ENCODE data around the gene CELA3B. TPM values are rescaled to one million over a fixed set of nuclear protein-coding genes. Genes with fewer than 3 reads are reported as not detected.
A peak's percentile ranks its signal among the peaks of the same experiment; 100 is the strongest.
"Not testable (repeated sequence)": the region's sequence is repeated elsewhere in the genome, so short reads cannot be mapped to it uniquely, and the experiment has no call there.

Gene CELA3B
- total and polyA plus RNA-seq, 4 donors: 0.50 TPM; not detected in 3

- H3K9me3 ChIP-seq (ENCODE audit: control insufficient read depth, insufficient read depth, low read length); H3K36me3 ChIP-seq (ENCODE audit: control insufficient read depth, insufficient read depth, low read length); H3K27ac ChIP-seq (ENCODE audit: low read depth, low read length); H3K27me3 ChIP-seq (ENCODE audit: control insufficient read depth, insufficient read depth, low read length); H3K4me3 ChIP-seq (ENCODE audit: low read depth, low read length): not testable (repeated sequence)
- 64% methylated on average over 15 of the region's 19 CpGs for WGBS (ENCODE audit: insufficient coverage)
- H3K4me1 ChIP-seq (ENCODE audit: control insufficient read depth, insufficient read depth, low read length): peaks cover 55% of the 10 kb centered on the region
- DNase-seq (ENCODE audit: low read depth in 4 of 6, low spot score in 6 of 6): peak in 1 of 6 donors; percentile 41
These were observed 33.7 kb upstream of the CELA3B start for GRCh38 chr1:21942959-21943640.

- Histone ChIP-seq H3K27ac (ENCODE audit: low read depth, low read length) (peak overlapping the region; percentile 52), H3K4me1 (ENCODE audit: control insufficient read depth, insufficient read depth, low read length) (peaks cover 38% of the 10 kb centered on the region), H3K4me3 (ENCODE audit: low read depth, low read length) (no peak overlapping the region), H3K9me3 (ENCODE audit: control insufficient read depth, insufficient read depth, low read length) (no peaks in the 10 kb centered on the region), H3K36me3 (ENCODE audit: control insufficient read depth, insufficient read depth, low read length) (no peaks in the 10 kb centered on the region), H3K27me3 (ENCODE audit: control insufficient read depth, insufficient read depth, low read length) (no peaks in the 10 kb centered on the region)
- DNase-seq (ENCODE audit: low read depth in 4 of 6, low spot score in 6 of 6): no peak
- WGBS (ENCODE audit: insufficient coverage): no CpG with 5 or more reads among the region's 3 CpGs
These were observed 32.1 kb upstream of the CELA3B start for GRCh38 chr1:21944733-21945073.

DNA sequence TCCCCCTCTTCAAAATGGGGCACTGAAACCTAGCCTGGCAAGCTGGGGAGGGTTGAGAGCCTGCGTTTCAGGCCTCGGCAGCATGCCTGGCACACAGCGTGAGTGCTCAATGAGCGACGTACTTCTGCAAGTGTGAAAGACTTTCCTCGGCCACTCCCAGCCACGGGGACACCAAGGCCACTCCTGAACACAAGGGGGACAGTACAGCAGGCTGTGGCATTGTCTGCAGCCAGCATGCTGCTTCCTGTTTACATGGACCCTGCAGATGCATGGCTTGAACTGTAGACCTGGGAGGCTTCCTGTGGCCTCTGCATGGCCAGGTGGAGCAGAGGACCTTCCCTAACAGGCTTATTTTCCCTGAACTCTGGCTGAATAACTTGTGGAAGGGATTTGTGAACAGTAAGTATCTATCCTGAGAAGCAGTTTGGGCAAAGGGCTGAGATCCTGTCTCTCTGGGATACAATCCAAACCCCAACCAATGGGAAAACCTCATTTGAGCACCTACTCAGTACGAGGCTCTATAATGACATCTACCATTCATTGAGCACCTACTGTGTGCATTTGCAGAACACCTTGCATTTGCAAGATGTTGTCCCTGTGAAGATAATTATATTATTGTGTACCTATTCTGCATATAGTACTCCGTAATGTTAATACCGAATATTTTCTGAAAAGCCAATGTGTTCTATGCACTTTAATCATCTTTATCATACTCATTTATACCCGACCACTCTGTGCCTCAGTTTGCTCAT, 29.8 kb upstream of the CELA3B start:
- Histone ChIP-seq H3K36me3 (ENCODE audit: control insufficient read depth, insufficient read depth, low read length) (no peaks in the 10 kb centered on the region), H3K27me3 (ENCODE audit: control insufficient read depth, insufficient read depth, low read length) (no peaks in the 10 kb centered on the region), H3K4me3 (ENCODE audit: low read depth, low read length) (no peak overlapping the region), H3K4me1 (ENCODE audit: control insufficient read depth, insufficient read depth, low read length) (peaks cover 26% of the 10 kb centered on the region), H3K27ac (ENCODE audit: low read depth, low read length) (no peak overlapping the region), H3K9me3 (ENCODE audit: control insufficient read depth, insufficient read depth, low read length) (no peaks in the 10 kb centered on the region)
- WGBS (ENCODE audit: insufficient coverage): 46% methylated on average over 8 of the region's 11 CpGs
- DNase-seq (ENCODE audit: low read depth in 4 of 6, low spot score in 6 of 6): no peak

DNA sequence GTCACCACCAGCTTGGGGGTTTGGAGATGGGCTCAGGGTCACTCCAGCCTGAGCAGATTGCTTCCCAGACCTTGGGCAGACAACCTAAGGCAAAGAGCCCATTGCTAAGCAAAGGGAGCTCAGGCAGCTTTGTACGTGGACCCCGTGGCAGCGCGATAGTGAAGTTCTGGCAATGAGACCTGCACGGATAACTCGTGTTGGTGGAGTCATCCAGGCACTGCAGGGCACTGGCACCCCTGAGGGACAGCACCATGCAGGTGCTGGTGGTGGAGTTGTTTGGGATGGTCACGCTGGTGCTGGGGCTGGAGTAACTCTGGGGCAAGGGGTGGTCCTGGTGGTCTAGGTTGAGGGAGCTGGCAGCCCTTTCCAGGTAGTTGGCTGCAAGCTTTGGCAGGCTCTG, 26.1 kb upstream of the CELA3B start:
- H3K27ac ChIP-seq (ENCODE audit: low read depth, low read length): no peak overlapping the region
- peaks cover 11% of the 10 kb centered on the region for H3K4me1 ChIP-seq (ENCODE audit: control insufficient read depth, insufficient read depth, low read length)
- H3K9me3 ChIP-seq (ENCODE audit: control insufficient read depth, insufficient read depth, low read length): no peaks in the 10 kb centered on the region
- DNase-seq (ENCODE audit: low read depth in 4 of 6, low spot score in 6 of 6): no peak
- no peaks in the 10 kb centered on the region for H3K36me3 ChIP-seq (ENCODE audit: control insufficient read depth, insufficient read depth, low read length)
- no peak overlapping the region for H3K4me3 ChIP-seq (ENCODE audit: low read depth, low read length)
- no peaks in the 10 kb centered on the region for H3K27me3 ChIP-seq (ENCODE audit: control insufficient read depth, insufficient read depth, low read length)
- WGBS (ENCODE audit: insufficient coverage): 96% methylated on average over 7 of the region's 7 CpGs

DNA sequence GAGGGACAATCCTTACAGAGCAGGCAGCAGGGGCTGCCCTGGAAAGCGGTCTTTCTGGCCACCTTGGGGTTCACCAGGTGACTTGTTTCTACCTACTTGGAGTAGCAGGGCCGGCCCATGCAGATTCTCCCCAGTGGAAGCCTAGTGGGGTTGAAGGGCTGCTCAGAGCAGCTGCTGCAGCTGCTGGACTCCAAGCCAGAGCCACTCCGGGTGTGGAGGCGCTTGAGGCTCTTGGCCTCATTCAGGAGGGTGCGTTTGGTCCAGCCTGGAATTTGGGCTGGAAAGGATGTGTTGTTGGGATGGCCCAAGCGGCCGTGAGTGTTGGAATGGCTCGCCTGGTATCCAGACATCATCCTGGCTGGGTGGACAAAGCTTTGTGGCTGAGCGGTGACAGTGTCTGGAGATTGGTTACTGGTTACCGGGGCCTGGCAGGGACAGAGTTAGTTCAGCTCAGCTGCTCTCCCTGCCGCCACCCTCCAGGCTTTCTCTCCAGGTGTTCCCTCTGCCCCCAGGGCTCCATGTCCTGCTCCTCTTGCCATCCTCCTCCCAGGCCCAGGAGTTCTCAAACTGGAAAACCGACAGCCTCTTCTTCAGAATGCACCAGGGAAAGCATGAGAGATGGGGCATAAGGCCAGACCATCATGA, 25.5 kb upstream of the CELA3B start:
- H3K27ac ChIP-seq (ENCODE audit: low read depth, low read length): no peak overlapping the region
- 85% methylated on average over 11 of the region's 12 CpGs for WGBS (ENCODE audit: insufficient coverage)
- no peaks in the 10 kb centered on the region for H3K36me3 ChIP-seq (ENCODE audit: control insufficient read depth, insufficient read depth, low read length)
- H3K4me1 ChIP-seq (ENCODE audit: control insufficient read depth, insufficient read depth, low read length): peaks cover 17% of the 10 kb centered on the region
- no peaks in the 10 kb centered on the region for H3K9me3 ChIP-seq (ENCODE audit: control insufficient read depth, insufficient read depth, low read length)
- no peaks in the 10 kb centered on the region for H3K27me3 ChIP-seq (ENCODE audit: control insufficient read depth, insufficient read depth, low read length)
- no peak overlapping the region for H3K4me3 ChIP-seq (ENCODE audit: low read depth, low read length)
- no peak for DNase-seq (ENCODE audit: low read depth in 4 of 6, low spot score in 6 of 6)

- DNase-seq (ENCODE audit: low read depth in 4 of 6, low spot score in 6 of 6): no peak
- WGBS (ENCODE audit: insufficient coverage): 81% methylated on average over 4 of the region's 6 CpGs
- H3K9me3 ChIP-seq (ENCODE audit: control insufficient read depth, insufficient read depth, low read length): no peaks in the 10 kb centered on the region
- H3K4me1 ChIP-seq (ENCODE audit: control insufficient read depth, insufficient read depth, low read length): peaks cover 20% of the 10 kb centered on the region
- no peaks in the 10 kb centered on the region for H3K36me3 ChIP-seq (ENCODE audit: control insufficient read depth, insufficient read depth, low read length)
- no peaks in the 10 kb centered on the region for H3K27me3 ChIP-seq (ENCODE audit: control insufficient read depth, insufficient read depth, low read length)
- H3K4me3 ChIP-seq (ENCODE audit: low read depth, low read length): no peak overlapping the region
- H3K27ac ChIP-seq (ENCODE audit: low read depth, low read length): no peak overlapping the region
These were observed 23.9 kb upstream of the CELA3B start for GRCh38 chr1:21952786-21953520.

- no peak for DNase-seq (ENCODE audit: low read depth in 4 of 6, low spot score in 6 of 6)
- H3K4me3 ChIP-seq (ENCODE audit: low read depth, low read length): no peak overlapping the region
- no peaks in the 10 kb centered on the region for H3K9me3 ChIP-seq (ENCODE audit: control insufficient read depth, insufficient read depth, low read length)
- no peaks in the 10 kb centered on the region for H3K27me3 ChIP-seq (ENCODE audit: control insufficient read depth, insufficient read depth, low read length)
- 74% methylated on average over 8 of the region's 16 CpGs for WGBS (ENCODE audit: insufficient coverage)
- no peaks in the 10 kb centered on the region for H3K36me3 ChIP-seq (ENCODE audit: control insufficient read depth, insufficient read depth, low read length)
- H3K27ac ChIP-seq (ENCODE audit: low read depth, low read length): no peak overlapping the region
- H3K4me1 ChIP-seq (ENCODE audit: control insufficient read depth, insufficient read depth, low read length): peaks cover 20% of the 10 kb centered on the region
These were observed 21.8 kb upstream of the CELA3B start for GRCh38 chr1:21955058-21955457.

DNA sequence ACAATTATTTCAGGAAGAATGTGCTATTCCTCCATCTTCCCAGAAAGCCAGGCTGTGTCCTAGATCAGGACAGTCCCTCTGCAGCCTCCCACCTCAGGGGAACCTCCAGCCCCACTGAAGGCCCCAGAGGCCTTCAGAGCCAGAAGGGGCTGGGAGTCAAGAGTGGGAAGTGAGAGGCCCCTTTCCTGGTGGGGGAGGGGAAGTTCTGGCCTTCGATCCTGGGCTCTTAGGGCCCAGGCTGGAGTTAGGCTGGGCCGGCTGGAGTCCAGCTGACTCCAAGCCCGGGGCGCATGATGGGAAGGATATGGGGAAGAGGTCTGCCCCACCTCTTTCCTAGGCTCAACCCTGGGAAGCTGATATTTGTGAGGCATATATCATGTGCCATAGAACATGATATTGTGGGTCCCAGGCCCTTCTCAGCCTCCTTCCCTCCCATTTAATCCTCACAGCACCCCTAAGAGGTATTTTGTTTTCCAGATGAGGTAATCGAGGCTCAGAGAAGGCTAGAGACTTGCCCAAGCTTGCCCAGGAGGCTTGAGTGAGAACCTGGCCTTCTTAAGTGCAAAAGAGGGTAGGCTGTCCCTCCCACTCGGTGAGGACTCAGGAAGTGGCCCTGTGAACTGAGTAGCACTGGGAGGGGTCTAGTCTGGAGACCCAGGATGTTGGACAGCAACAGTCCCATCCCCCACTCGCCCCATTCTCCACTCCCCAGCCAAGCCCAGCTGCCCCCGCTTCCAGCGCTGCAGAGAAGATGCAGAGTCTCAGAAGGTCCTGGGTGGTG, 21.1 kb upstream of the CELA3B start:
- Histone ChIP-seq H3K9me3 (ENCODE audit: control insufficient read depth, insufficient read depth, low read length) (no peaks in the 10 kb centered on the region), H3K36me3 (ENCODE audit: control insufficient read depth, insufficient read depth, low read length) (no peaks in the 10 kb centered on the region), H3K4me3 (ENCODE audit: low read depth, low read length) (no peak overlapping the region), H3K27ac (ENCODE audit: low read depth, low read length) (no peak overlapping the region), H3K4me1 (ENCODE audit: control insufficient read depth, insufficient read depth, low read length) (peaks cover 20% of the 10 kb centered on the region), H3K27me3 (ENCODE audit: control insufficient read depth, insufficient read depth, low read length) (no peaks in the 10 kb centered on the region)
- 62% methylated on average over 5 of the region's 9 CpGs for WGBS (ENCODE audit: insufficient coverage)
- no peak for DNase-seq (ENCODE audit: low read depth in 4 of 6, low spot score in 6 of 6)

Data from spinal cord (tissue), 10 donors.